ENCODE measurements around the gene PRMT9.

Gene PRMT9

GRCh38 chr4:147691820-147692219, 7.9 kb upstream of the PRMT9 start:
- no peak overlapping the region for H2BK12ac ChIP-seq (ENCODE audit: low read length in 2 of 2)
- no peak overlapping the region for H3K4me3 ChIP-seq (ENCODE audit: insufficient read depth in 1 of 2, low read depth in 1 of 2, low read length in 2 of 2)
- no peaks in the 10 kb centered on the region for H3K36me3 ChIP-seq (ENCODE audit: control insufficient read depth in 1 of 2, insufficient read depth in 2 of 2, low read depth in 1 of 2, low read length in 2 of 2)
- no peak overlapping the region for H2BK5ac ChIP-seq (ENCODE audit: low read depth, low read length, poor library complexity, severe bottlenecking)
- H2BK120ac ChIP-seq (ENCODE audit: low read depth, low read length), result no peak overlapping the region
- no peak overlapping the region for H3K4ac ChIP-seq (ENCODE audit: low read depth in 1 of 2, low read length in 2 of 2)
- no peak for DNase-seq
- no peak overlapping the region for H3K18ac ChIP-seq (ENCODE audit: low read depth in 1 of 2, low read length in 2 of 2)
- H3K4me1 ChIP-seq (ENCODE audit: control insufficient read depth, insufficient read depth, low read depth, low read length), result peaks cover 6% of the 10 kb centered on the region
- no peaks in the 10 kb centered on the region for H3K27me3 ChIP-seq (ENCODE audit: control insufficient read depth in 1 of 2, insufficient read depth in 1 of 2, low read length in 2 of 2)
- H3K27ac ChIP-seq (ENCODE audit: low read length, poor library complexity, severe bottlenecking), result no peak overlapping the region
- H2AK5ac ChIP-seq (ENCODE audit: low read length, severe bottlenecking), result no peak overlapping the region
- WGBS, result 83% methylated on average over 1 of the region's 2 CpGs
- H3K9me3 ChIP-seq (ENCODE audit: control insufficient read depth, low read length), result no peaks in the 10 kb centered on the region
- no peak overlapping the region for H4K91ac ChIP-seq (ENCODE audit: low read length)
- no peak overlapping the region for H3K9ac ChIP-seq (ENCODE audit: low read length)
- no peaks in the 10 kb centered on the region for H3K79me1 ChIP-seq (replicated peaks; ENCODE audit: low read length, poor library complexity, severe bottlenecking)
- no peak overlapping the region for H3K23ac ChIP-seq (ENCODE audit: low read length in 2 of 2)
- no peak overlapping the region for H4K8ac ChIP-seq (ENCODE audit: low read length)
- no peak overlapping the region for H2BK15ac ChIP-seq (ENCODE audit: low read depth, poor library complexity, severe bottlenecking)
- no peak overlapping the region for H3K4me2 ChIP-seq (ENCODE audit: low read length, poor library complexity, severe bottlenecking)
- H2AFZ ChIP-seq (ENCODE audit: low read depth, low read length), result no peak overlapping the region
- H3K14ac ChIP-seq (ENCODE audit: low read length in 2 of 2), result no peak overlapping the region

DNA sequence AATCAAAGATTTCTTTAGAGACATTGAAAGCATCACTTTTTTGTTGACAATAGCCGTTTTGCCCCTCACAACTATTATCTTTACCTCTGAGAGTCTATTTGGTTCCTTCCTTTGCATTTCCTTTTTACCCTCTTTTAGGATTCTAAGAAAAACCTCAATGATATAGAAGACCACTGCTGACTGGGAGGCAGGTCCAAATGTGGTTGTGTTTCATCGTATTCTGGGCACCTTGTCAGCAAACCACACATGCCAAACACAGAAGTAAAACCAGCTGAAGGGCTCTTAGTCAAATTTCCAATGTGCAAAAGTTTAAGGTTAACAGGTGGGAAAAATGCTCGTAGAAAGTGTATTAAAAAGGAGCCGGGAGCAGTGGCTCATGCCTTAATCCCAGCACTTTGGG, 5.1 kb upstream of the PRMT9 start:
- Histone ChIP-seq H2AK5ac (ENCODE audit: low read length, severe bottlenecking) (no peak overlapping the region), H3K4me2 (ENCODE audit: low read length, poor library complexity, severe bottlenecking) (no peak overlapping the region), H3K4ac (ENCODE audit: low read depth in 1 of 2, low read length in 2 of 2) (no peak overlapping the region), H3K9ac (ENCODE audit: low read length) (no peak overlapping the region), H3K36me3 (ENCODE audit: control insufficient read depth in 1 of 2, insufficient read depth in 2 of 2, low read depth in 1 of 2, low read length in 2 of 2) (no peaks in the 10 kb centered on the region), H2BK120ac (ENCODE audit: low read depth, low read length) (no peak overlapping the region), H3K4me3 (ENCODE audit: insufficient read depth in 1 of 2, low read depth in 1 of 2, low read length in 2 of 2) (no peak overlapping the region), H3K9me3 (ENCODE audit: control insufficient read depth, low read length) (no peaks in the 10 kb centered on the region), H4K91ac (ENCODE audit: low read length) (no peak overlapping the region), H4K8ac (ENCODE audit: low read length) (no peak overlapping the region), H3K23ac (ENCODE audit: low read length in 2 of 2) (no peak overlapping the region), H3K79me1 (replicated peaks; ENCODE audit: low read length, poor library complexity, severe bottlenecking) (no peaks in the 10 kb centered on the region), H3K14ac (ENCODE audit: low read length in 2 of 2) (no peak overlapping the region), H2BK5ac (ENCODE audit: low read depth, low read length, poor library complexity, severe bottlenecking) (no peak overlapping the region), H2AFZ (ENCODE audit: low read depth, low read length) (no peak overlapping the region), H3K27me3 (ENCODE audit: control insufficient read depth in 1 of 2, insufficient read depth in 1 of 2, low read length in 2 of 2) (no peaks in the 10 kb centered on the region), H2BK12ac (ENCODE audit: low read length in 2 of 2) (no peak overlapping the region), H2BK15ac (ENCODE audit: low read depth, poor library complexity, severe bottlenecking) (no peak overlapping the region), H3K4me1 (ENCODE audit: control insufficient read depth, insufficient read depth, low read depth, low read length) (peaks cover 6% of the 10 kb centered on the region), H3K18ac (ENCODE audit: low read depth in 1 of 2, low read length in 2 of 2) (no peak overlapping the region), H3K27ac (ENCODE audit: low read length, poor library complexity, severe bottlenecking) (no peak overlapping the region)
- no peak for DNase-seq
- WGBS, result 88% methylated on average over 4 of the region's 4 CpGs

GRCh38 chr4:147683188-147683591, 773 bp downstream of the PRMT9 start:
- WGBS, result 23% methylated on average over 6 of the region's 10 CpGs
- peak overlapping the region; percentile 95 for H3K4me2 ChIP-seq (ENCODE audit: low read length, poor library complexity, severe bottlenecking)
- H3K9ac ChIP-seq (ENCODE audit: low read length), result peak overlapping the region; percentile 88
- H2AFZ ChIP-seq (ENCODE audit: low read depth, low read length), result peak overlapping the region; percentile 69
- peak overlapping the region in 1 of 2 experiments; percentile 26 for H3K4ac ChIP-seq (ENCODE audit: low read depth in 1 of 2, low read length in 2 of 2)
- H2AK5ac ChIP-seq (ENCODE audit: low read length, severe bottlenecking), result no peak overlapping the region
- peak overlapping the region; percentile 54 for H3K27ac ChIP-seq (ENCODE audit: low read length, poor library complexity, severe bottlenecking)
- H3K4me3 ChIP-seq (ENCODE audit: insufficient read depth in 1 of 2, low read depth in 1 of 2, low read length in 2 of 2), result peak overlapping the region; percentile 78 to 87
- H3K9me3 ChIP-seq (ENCODE audit: control insufficient read depth, low read length), result no peaks in the 10 kb centered on the region
- H3K14ac ChIP-seq (ENCODE audit: low read length in 2 of 2), result no peak overlapping the region
- H2BK15ac ChIP-seq (ENCODE audit: low read depth, poor library complexity, severe bottlenecking), result no peak overlapping the region
- H4K8ac ChIP-seq (ENCODE audit: low read length), result no peak overlapping the region
- peak overlapping the region; percentile 34 for H2BK120ac ChIP-seq (ENCODE audit: low read depth, low read length)
- no peaks in the 10 kb centered on the region for H3K27me3 ChIP-seq (ENCODE audit: control insufficient read depth in 1 of 2, insufficient read depth in 1 of 2, low read length in 2 of 2)
- peak; percentile 57 for DNase-seq
- H3K4me1 ChIP-seq (ENCODE audit: control insufficient read depth, insufficient read depth, low read depth, low read length), result peaks cover 2% of the 10 kb centered on the region
- H3K79me1 ChIP-seq (replicated peaks; ENCODE audit: low read length, poor library complexity, severe bottlenecking), result peaks cover 19% of the 10 kb centered on the region
- no peak overlapping the region for H4K91ac ChIP-seq (ENCODE audit: low read length)
- H2BK5ac ChIP-seq (ENCODE audit: low read depth, low read length, poor library complexity, severe bottlenecking), result no peak overlapping the region
- no peak overlapping the region for H2BK12ac ChIP-seq (ENCODE audit: low read length in 2 of 2)
- peak overlapping the region in 1 of 2 experiments; percentile 48 for H3K18ac ChIP-seq (ENCODE audit: low read depth in 1 of 2, low read length in 2 of 2)
- H3K36me3 ChIP-seq (ENCODE audit: control insufficient read depth in 1 of 2, insufficient read depth in 2 of 2, low read depth in 1 of 2, low read length in 2 of 2), result peaks cover 8 to 16% of the 10 kb centered on the region in 2 experiments
- H3K23ac ChIP-seq (ENCODE audit: low read length in 2 of 2), result no peak overlapping the region

DNA sequence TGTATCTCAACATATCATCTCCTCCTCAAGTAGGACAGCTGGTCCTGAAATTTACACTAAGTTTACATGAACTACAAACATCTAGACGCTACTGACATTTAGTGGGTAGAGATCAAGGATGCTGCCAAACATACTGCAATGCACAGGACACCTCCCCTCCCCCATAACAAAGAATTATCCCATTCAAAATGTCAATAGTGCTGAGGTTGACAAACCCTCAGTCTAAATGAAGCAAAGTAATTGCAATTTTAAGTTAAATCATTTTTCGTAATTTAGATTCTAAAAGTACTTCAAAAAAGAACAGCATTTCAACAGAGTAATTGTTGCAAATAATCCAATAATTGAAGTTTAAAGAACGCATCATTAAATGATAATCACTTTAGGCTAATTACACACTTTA, 1.2 kb downstream of the PRMT9 start:
- Histone ChIP-seq H2BK5ac (ENCODE audit: low read depth, low read length, poor library complexity, severe bottlenecking) (no peak overlapping the region), H3K4me1 (ENCODE audit: control insufficient read depth, insufficient read depth, low read depth, low read length) (peaks cover 2% of the 10 kb centered on the region), H3K9ac (ENCODE audit: low read length) (peak overlapping the region; percentile 88), H3K18ac (ENCODE audit: low read depth in 1 of 2, low read length in 2 of 2) (no peak overlapping the region), H2AFZ (ENCODE audit: low read depth, low read length) (no peak overlapping the region), H3K36me3 (ENCODE audit: control insufficient read depth in 1 of 2, insufficient read depth in 2 of 2, low read depth in 1 of 2, low read length in 2 of 2) (peaks cover 8 to 21% of the 10 kb centered on the region in 2 experiments), H2BK120ac (ENCODE audit: low read depth, low read length) (no peak overlapping the region), H3K79me1 (replicated peaks; ENCODE audit: low read length, poor library complexity, severe bottlenecking) (peaks cover 19% of the 10 kb centered on the region), H3K27ac (ENCODE audit: low read length, poor library complexity, severe bottlenecking) (no peak overlapping the region), H3K23ac (ENCODE audit: low read length in 2 of 2) (no peak overlapping the region), H3K4ac (ENCODE audit: low read depth in 1 of 2, low read length in 2 of 2) (no peak overlapping the region), H3K27me3 (ENCODE audit: control insufficient read depth in 1 of 2, insufficient read depth in 1 of 2, low read length in 2 of 2) (no peaks in the 10 kb centered on the region), H2BK12ac (ENCODE audit: low read length in 2 of 2) (no peak overlapping the region), H3K4me2 (ENCODE audit: low read length, poor library complexity, severe bottlenecking) (peak overlapping the region; percentile 95), H3K9me3 (ENCODE audit: control insufficient read depth, low read length) (no peaks in the 10 kb centered on the region), H4K91ac (ENCODE audit: low read length) (no peak overlapping the region), H2AK5ac (ENCODE audit: low read length, severe bottlenecking) (no peak overlapping the region), H4K8ac (ENCODE audit: low read length) (no peak overlapping the region), H2BK15ac (ENCODE audit: low read depth, poor library complexity, severe bottlenecking) (no peak overlapping the region), H3K4me3 (ENCODE audit: insufficient read depth in 1 of 2, low read depth in 1 of 2, low read length in 2 of 2) (peak overlapping the region in 1 of 2 experiments; percentile 78), H3K14ac (ENCODE audit: low read length in 2 of 2) (no peak overlapping the region)
- 64% methylated on average over 2 of the region's 3 CpGs for WGBS
- peak; percentile 41 for DNase-seq

Data from mesenchymal stem cell (in vitro differentiated cells and primary cell).